IPS DF 4.7 (cell line): ENCODE results near the gene USP3.
"Not testable (repeated sequence)": the region's sequence is repeated elsewhere in the genome, so short reads cannot be mapped to it uniquely, and the experiment has no call there.

Experiments
- DNase-seq: peaks from one replicate; pipeline ENCODE4 v3.0.0-alpha.2; 2013; ENCODE audit warnings: low spot score; ENCODE audit errors: extremely low read depth

USP3 gene

GRCh38 chr15:63476229-63476632 lies 28.2 kb upstream of the USP3 start:
- DNase-seq, result no peak

- DNase-seq, result no peak
These were observed 26.1 kb upstream of the USP3 start for GRCh38 chr15:63478243-63478642.

- DNase-seq, result no peak
These were observed 24.0 kb upstream of the USP3 start for GRCh38 chr15:63480441-63480821.

- DNase-seq, result no peak
These were observed 23.1 kb upstream of the USP3 start for GRCh38 chr15:63481105-63481810.

GRCh38 chr15:63482874-63483323 lies 21.5 kb upstream of the USP3 start:
- DNase-seq, result no peak

GRCh38 chr15:63483521-63484371 lies 20.6 kb upstream of the USP3 start:
- no peak for DNase-seq

- DNase-seq, result no peak
These were observed 19.8 kb upstream of the USP3 start for GRCh38 chr15:63484433-63485186.

GRCh38 chr15:63487076-63487757 lies 17.2 kb upstream of the USP3 start:
- no peak for DNase-seq

- DNase-seq, result not testable (repeated sequence)
These were observed 16.5 kb upstream of the USP3 start for GRCh38 chr15:63487758-63488397.

- no peak for DNase-seq
These were observed 15.9 kb upstream of the USP3 start for GRCh38 chr15:63488398-63488960.

- no peak for DNase-seq
These were observed 15.0 kb upstream of the USP3 start for GRCh38 chr15:63489352-63489751.

- no peak for DNase-seq
These were observed 13.9 kb upstream of the USP3 start for GRCh38 chr15:63490345-63491034.

GRCh38 chr15:63491116-63491827 lies 13.1 kb upstream of the USP3 start:
- DNase-seq, result no peak

GRCh38 chr15:63491979-63492378 lies 12.4 kb upstream of the USP3 start:
- no peak for DNase-seq

GRCh38 chr15:63492541-63493077 lies 11.8 kb upstream of the USP3 start:
- DNase-seq, result no peak

- DNase-seq, result no peak
These were observed 11.0 kb upstream of the USP3 start for GRCh38 chr15:63493436-63493835.

GRCh38 chr15:63494408-63494807 lies 10.0 kb upstream of the USP3 start:
- no peak for DNase-seq

- no peak for DNase-seq
These were observed 9.1 kb upstream of the USP3 start for GRCh38 chr15:63495343-63495742.
